ENCODE results near the gene ATP11A. TPM values are rescaled to one million over a fixed set of nuclear protein-coding genes. Genes with fewer than 3 reads are reported as not detected.
"Not testable (repeated sequence)": the region's sequence is repeated elsewhere in the genome, so short reads cannot be mapped to it uniquely, and the experiment has no call there.

ATP11A gene
- total RNA-seq, 1 experiment from 2014 or later, result 41.2 TPM

DNA sequence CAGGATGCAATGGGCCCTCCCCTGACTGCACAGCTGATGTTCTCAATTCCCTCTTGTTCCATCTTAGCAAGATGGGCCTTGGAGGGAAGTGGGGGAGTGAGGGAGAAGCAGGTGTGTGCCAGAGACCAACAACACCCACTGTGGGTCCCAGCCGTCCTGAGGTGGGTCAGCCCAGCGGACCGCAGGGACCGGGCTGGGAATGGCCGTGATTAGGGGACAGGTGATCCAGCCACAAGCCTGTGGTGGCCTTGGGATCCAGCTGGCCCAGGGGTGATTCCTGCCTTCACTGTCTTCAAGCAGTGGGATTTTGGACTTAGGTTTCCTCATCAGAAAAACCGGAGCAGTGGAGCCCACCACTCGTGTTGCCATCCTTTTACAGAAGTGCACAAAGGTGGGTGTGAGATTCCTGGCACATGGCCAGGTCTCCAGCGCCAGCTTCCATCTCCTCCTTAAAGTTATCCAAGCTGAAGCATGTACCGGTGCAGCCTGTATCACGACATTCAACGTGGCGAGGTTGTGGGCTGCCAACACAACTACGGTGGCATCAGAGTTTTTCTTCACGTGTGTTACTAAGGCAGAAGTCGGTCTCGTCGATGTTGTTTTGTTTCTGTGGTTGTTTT lies 9.0 kb upstream of the ATP11A start:
- Mint-ChIP-seq H3K36me3 (ENCODE audit: insufficient read depth, unreplicated experiment) (no peaks in the 10 kb centered on the region), H3K9me3 (ENCODE audit: unreplicated experiment) (no peaks in the 10 kb centered on the region), H3K27ac (ENCODE audit: low read depth, unreplicated experiment) (no peak overlapping the region), H3K4me3 (ENCODE audit: unreplicated experiment) (no peak overlapping the region), H3K4me1 (ENCODE audit: insufficient read depth, unreplicated experiment) (no peaks in the 10 kb centered on the region), H3K27me3 (ENCODE audit: insufficient read depth, unreplicated experiment) (peaks cover 17% of the 10 kb centered on the region)
- BruUV-seq (replicated peaks), result no TSS peak
- ChIA-PET CTCF (interaction anchor here (1.6 kb wide), 1 partner anchor 74 kb away, joined by 7 read pairs; no protein-coding TSS in a partner anchor), POLR2A (no interaction called here)
- DNase-seq (ENCODE audit: unreplicated experiment), result no peak
- intact Hi-C loops (cut with micrococcal nuclease), result no loop called here
- no peak for TF ChIP-seq CTCF (IDR thresholded peaks at IDR 0.05; ENCODE audit: unreplicated experiment)

- Mint-ChIP-seq H3K36me3 (ENCODE audit: insufficient read depth, unreplicated experiment) (no peaks in the 10 kb centered on the region), H3K27ac (ENCODE audit: low read depth, unreplicated experiment) (no peak overlapping the region), H3K9me3 (ENCODE audit: unreplicated experiment) (no peaks in the 10 kb centered on the region), H3K4me3 (ENCODE audit: unreplicated experiment) (no peak overlapping the region), H3K27me3 (ENCODE audit: insufficient read depth, unreplicated experiment) (no peaks in the 10 kb centered on the region), H3K4me1 (ENCODE audit: insufficient read depth, unreplicated experiment) (peaks cover under 1% of the 10 kb centered on the region)
- DNase-seq (ENCODE audit: unreplicated experiment), result no peak
- ChIA-PET CTCF (no interaction called here), POLR2A (no interaction called here)
- intact Hi-C loops (cut with micrococcal nuclease), result no loop called here
- BruUV-seq (replicated peaks), result no TSS peak
- no peak for TF ChIP-seq CTCF (IDR thresholded peaks at IDR 0.05; ENCODE audit: unreplicated experiment)
Measured at GRCh38 chr13:112683581-112683980, 6.3 kb upstream of the ATP11A start.

DNA sequence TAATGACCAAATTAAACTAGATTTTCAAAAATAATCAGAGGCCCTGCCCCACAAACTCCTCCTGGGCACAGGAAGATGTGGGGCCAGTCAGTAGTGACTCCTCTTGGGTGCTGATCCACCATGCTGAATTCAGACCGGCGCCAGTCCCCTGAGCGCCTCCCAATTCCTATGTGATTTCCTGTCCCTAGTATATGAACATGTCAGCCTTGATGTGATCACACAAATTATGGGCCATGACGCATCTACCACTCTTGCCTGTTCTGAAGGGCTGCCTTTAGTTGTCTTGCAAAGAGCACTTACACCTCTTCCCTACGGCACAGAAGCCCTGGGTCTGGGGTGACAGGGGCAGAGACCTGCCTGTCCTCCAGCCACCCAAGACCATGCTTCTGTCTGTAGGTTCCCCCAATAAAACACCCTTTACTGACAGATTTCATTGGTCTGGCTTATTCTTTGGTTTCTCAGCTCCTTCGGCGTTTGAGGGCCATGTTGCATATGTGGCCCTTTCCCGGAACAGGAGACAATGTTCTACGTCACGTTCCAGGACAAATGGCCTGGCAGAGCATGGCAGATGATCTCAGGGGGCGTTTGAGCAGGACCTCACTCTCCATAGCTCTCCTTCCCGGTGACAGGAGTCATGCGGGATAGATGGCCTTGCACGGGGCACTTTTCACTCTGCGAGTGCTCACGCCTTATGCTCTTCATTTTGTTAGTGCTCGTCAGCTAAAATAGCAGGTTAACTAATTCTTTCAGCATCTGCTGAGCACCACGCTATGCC lies 5.6 kb upstream of the ATP11A start:
- TF ChIP-seq CTCF (IDR thresholded peaks at IDR 0.05; ENCODE audit: unreplicated experiment), result no peak
- Mint-ChIP-seq H3K4me3 (ENCODE audit: unreplicated experiment) (no peak overlapping the region), H3K36me3 (ENCODE audit: insufficient read depth, unreplicated experiment) (no peaks in the 10 kb centered on the region), H3K9me3 (ENCODE audit: unreplicated experiment) (no peaks in the 10 kb centered on the region), H3K27me3 (ENCODE audit: insufficient read depth, unreplicated experiment) (no peaks in the 10 kb centered on the region), H3K4me1 (ENCODE audit: insufficient read depth, unreplicated experiment) (peaks cover 5% of the 10 kb centered on the region), H3K27ac (ENCODE audit: low read depth, unreplicated experiment) (no peak overlapping the region)
- POLR2A ChIA-PET, result no interaction called here
- intact Hi-C loops (cut with micrococcal nuclease), result no loop called here
- CTCF ChIA-PET, result no interaction called here
- no peak for DNase-seq (ENCODE audit: unreplicated experiment)
- BruUV-seq (replicated peaks), result no TSS peak

- H3K27me3 Mint-ChIP-seq (ENCODE audit: insufficient read depth, unreplicated experiment); H3K9me3 Mint-ChIP-seq (ENCODE audit: unreplicated experiment); H3K4me3 Mint-ChIP-seq (ENCODE audit: unreplicated experiment); H3K36me3 Mint-ChIP-seq (ENCODE audit: insufficient read depth, unreplicated experiment); DNase-seq (ENCODE audit: unreplicated experiment); BruUV-seq (replicated peaks); H3K4me1 Mint-ChIP-seq (ENCODE audit: insufficient read depth, unreplicated experiment); intact Hi-C loops (cut with micrococcal nuclease); H3K27ac Mint-ChIP-seq (ENCODE audit: low read depth, unreplicated experiment); POLR2A ChIA-PET: not testable (repeated sequence)
- CTCF ChIA-PET, result interaction anchor here (0.6 kb wide), 2 partner anchors 53 to 179 kb away, joined by 3 read pairs; no protein-coding TSS in a partner anchor
Measured at GRCh38 chr13:112685189-112685805, 4.5 kb upstream of the ATP11A start.

Data from MCF 10A (cell line).